Lower lobe of right lung (tissue), 2 donors: ENCODE measurements around the gene APOA4. TPM values are rescaled to one million over a fixed set of nuclear protein-coding genes. Genes with fewer than 3 reads are reported as not detected.
"Not testable (repeated sequence)": the region's sequence is repeated elsewhere in the genome, so short reads cannot be mapped to it uniquely, and the experiment has no call there.

Source experiments
- ATAC-seq, 2 donors: fragments of 200-7000 bp; cut with Tn5 transposase; one replicate each; pipeline ENCODE4 v1.9.1; 2020 to 2022; ENCODE audit warnings: mild to moderate bottlenecking in 2 of 2, moderate library complexity in 2 of 2
- DNase-seq: peaks from one replicate; pipeline ENCODE4 v3.0.0-alpha.2; 2020
- H3K27ac ChIP-seq: fragments of 200-600 bp; one replicate; pipeline ENCODE4 v1.8.0; 2022
- H3K27me3 ChIP-seq: fragments of 200-600 bp; one replicate; pipeline ENCODE4 v1.8.0; 2022; ENCODE audit warnings: low read depth
- H3K36me3 ChIP-seq: fragments of 200-600 bp; one replicate; pipeline ENCODE4 v1.8.0; 2022; ENCODE audit warnings: mild to moderate bottlenecking
- H3K4me1 ChIP-seq: fragments of 200-600 bp; one replicate; pipeline ENCODE4 v1.8.0; 2022
- H3K4me3 ChIP-seq: fragments of 200-600 bp; one replicate; pipeline ENCODE4 v1.8.0; 2022; ENCODE audit warnings: mild to moderate bottlenecking
- H3K9me3 ChIP-seq: fragments of 200-600 bp; one replicate; pipeline ENCODE4 v1.8.0; 2022
- intact Hi-C: fragments of 100-400 bp; cut with DNase I; formaldehyde crosslinking; loops from one replicate; pipeline ENCODE4 v1.11.0; 2022
- total RNA-seq: library from RNA; stranded (reverse); fragmentation: NEBNext Ultra II Directional; extraction: Animal tissue kit (Norgen Biotek cat#: 25700); gene quantifications from one replicate; pipeline ENCODE4 v1.2.1, GENCODE V29; 2021
- TF ChIP-seq, protein P1 (sequence below): fragments of 200-600 bp; IDR thresholded peaks from one replicate; pipeline ENCODE4 v1.8.0; 2022; ENCODE audit warnings: antibody characterized with exemption, mild to moderate bottlenecking
- donor health status: DM: no; HTN: yes; CAD: no; lungs with severe emphysema.

The APOA4 gene
- total RNA-seq, 1 donor from 2014 or later, result not detected

DNA sequence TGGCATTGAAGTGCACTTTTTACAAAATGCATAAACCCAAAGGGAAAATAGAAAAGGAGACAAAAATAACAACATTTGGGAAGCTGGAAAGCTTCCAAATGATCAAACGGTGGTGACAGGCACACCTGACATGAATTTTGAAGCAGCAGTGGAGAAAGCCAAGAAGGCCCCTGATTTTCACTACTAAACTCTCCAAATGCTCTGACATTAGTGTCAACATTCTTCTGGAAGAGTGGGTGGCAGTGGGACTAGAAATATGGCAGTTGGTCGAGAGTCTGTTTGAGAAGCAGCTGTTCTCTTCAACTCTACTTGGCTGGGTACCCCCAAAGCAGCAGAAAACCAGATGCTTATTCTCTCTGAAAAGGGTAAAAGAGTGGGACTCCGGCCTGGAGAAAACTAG is 19.1 kb downstream of the APOA4 start:
- ATAC-seq (no peak), DNase-seq (no peak)
- TF ChIP-seq, protein P1, sequence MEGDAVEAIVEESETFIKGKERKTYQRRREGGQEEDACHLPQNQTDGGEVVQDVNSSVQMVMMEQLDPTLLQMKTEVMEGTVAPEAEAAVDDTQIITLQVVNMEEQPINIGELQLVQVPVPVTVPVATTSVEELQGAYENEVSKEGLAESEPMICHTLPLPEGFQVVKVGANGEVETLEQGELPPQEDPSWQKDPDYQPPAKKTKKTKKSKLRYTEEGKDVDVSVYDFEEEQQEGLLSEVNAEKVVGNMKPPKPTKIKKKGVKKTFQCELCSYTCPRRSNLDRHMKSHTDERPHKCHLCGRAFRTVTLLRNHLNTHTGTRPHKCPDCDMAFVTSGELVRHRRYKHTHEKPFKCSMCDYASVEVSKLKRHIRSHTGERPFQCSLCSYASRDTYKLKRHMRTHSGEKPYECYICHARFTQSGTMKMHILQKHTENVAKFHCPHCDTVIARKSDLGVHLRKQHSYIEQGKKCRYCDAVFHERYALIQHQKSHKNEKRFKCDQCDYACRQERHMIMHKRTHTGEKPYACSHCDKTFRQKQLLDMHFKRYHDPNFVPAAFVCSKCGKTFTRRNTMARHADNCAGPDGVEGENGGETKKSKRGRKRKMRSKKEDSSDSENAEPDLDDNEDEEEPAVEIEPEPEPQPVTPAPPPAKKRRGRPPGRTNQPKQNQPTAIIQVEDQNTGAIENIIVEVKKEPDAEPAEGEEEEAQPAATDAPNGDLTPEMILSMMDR, result no peak
- Histone ChIP-seq H3K4me1 (no peaks in the 10 kb centered on the region), H3K9me3 (no peaks in the 10 kb centered on the region), H3K36me3 (no peaks in the 10 kb centered on the region), H3K27me3 (no peaks in the 10 kb centered on the region), H3K4me3 (no peak overlapping the region), H3K27ac (no peak overlapping the region)
- intact Hi-C loops, result no loop called here

DNA sequence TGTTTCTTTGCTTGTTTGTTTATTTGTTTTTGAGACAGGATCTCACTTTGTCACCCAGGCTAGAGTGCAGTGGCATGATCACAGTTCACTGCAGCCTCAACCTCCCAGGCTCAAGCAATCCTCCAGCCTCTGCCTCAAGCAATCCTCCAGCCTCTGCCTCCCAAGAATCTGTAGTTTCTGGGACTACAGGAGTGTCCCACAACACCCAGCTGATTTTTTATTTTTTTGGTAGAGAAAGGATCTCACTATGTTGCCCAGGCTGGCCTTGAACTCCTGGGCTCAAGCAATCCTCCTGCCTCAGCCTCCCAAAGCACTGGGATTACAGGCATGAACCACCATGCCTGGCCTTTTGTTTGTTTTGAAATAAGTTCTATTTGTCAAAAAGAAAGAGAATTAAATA is 21.4 kb downstream of the APOA4 start:
- ATAC-seq, H3K27me3 ChIP-seq, H3K27ac ChIP-seq, H3K4me1 ChIP-seq, H3K9me3 ChIP-seq, H3K36me3 ChIP-seq, DNase-seq, intact Hi-C loops, H3K4me3 ChIP-seq: not testable (repeated sequence)

- no peaks in the 10 kb centered on the region for H3K4me1 ChIP-seq
- no peaks in the 10 kb centered on the region for H3K9me3 ChIP-seq
- H3K36me3 ChIP-seq, result no peaks in the 10 kb centered on the region
- intact Hi-C loops, result no loop called here
- TF ChIP-seq, protein P1, result no peak
- H3K4me3 ChIP-seq, result no peak overlapping the region
- ATAC-seq (no peak), DNase-seq (no peak)
- no peak overlapping the region for H3K27ac ChIP-seq
- H3K27me3 ChIP-seq, result no peaks in the 10 kb centered on the region
Observed at GRCh38 chr11:116800610-116801009, 22.5 kb downstream of the APOA4 start.

DNA sequence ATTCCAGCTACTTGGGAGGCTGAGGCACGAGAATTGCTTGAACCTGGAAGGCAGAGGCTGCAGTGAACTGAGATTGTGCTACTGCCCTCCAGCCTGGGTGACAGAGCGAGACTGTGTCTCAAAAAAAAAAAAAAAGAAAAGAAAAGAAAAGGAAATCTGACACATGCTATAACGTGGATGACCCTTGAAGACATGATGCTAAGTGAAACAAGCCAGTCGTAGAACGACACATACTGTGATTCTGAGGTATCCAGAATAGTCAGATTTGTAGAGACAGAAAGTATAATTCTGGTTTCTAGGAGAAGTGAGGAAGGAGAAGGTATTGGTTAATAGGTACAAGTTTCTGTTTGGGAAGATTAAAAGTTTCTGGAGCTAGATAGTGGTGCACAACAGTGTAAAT is 24.7 kb downstream of the APOA4 start:
- Histone ChIP-seq H3K9me3 (no peaks in the 10 kb centered on the region), H3K36me3 (no peaks in the 10 kb centered on the region), H3K27ac (no peak overlapping the region), H3K4me1 (no peaks in the 10 kb centered on the region), H3K4me3 (no peak overlapping the region), H3K27me3 (no peaks in the 10 kb centered on the region)
- no peak for ATAC-seq
- DNase-seq, result no peak
- intact Hi-C loops, result no loop called here
- TF ChIP-seq, protein P1, result no peak

DNA sequence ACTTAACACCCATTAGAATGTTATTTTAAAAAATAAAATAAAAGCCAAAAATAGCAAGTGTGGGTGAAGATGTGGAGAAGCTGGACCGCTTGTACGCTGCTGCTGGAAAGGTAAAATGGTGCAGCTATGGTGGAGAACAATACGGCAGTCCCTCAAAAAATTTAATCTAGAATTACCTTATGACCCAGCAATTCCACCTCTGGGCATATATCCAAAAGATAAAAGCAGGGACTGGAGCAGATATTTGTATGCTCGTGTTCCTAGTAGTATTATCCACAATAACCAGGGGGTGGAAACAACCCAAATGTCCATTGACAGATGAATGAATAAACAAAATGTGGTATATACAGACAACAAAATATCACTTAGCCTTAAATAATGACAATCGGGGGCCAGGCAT is 25.3 kb downstream of the APOA4 start:
- DNase-seq (no peak), ATAC-seq (no peak)
- intact Hi-C loops, result no loop called here
- TF ChIP-seq, protein P1, result no peak
- Histone ChIP-seq H3K9me3 (no peaks in the 10 kb centered on the region), H3K4me3 (no peak overlapping the region), H3K27me3 (no peaks in the 10 kb centered on the region), H3K4me1 (no peaks in the 10 kb centered on the region), H3K27ac (no peak overlapping the region), H3K36me3 (no peaks in the 10 kb centered on the region)

DNA sequence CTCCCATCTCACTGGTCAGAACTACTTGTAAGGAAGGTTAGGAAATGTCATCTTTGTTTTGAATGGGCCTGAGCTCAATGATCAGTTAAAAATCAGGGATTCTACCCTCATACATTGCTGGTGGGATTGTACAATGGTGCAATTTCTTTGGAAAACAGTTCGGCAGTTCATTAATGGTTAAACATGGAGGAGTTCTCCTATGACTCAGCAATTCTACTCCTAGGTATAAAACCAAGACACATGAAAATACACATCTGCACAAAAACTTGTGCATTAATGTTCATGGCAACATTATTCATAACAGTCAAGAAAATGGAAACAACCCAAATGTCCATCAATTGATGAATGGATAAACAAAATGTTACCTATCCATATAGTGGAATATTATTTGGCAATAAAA is 26.6 kb downstream of the APOA4 start:
- DNase-seq (no peak), ATAC-seq (no peak)
- Histone ChIP-seq H3K4me3 (no peak overlapping the region), H3K27me3 (no peaks in the 10 kb centered on the region), H3K9me3 (no peaks in the 10 kb centered on the region), H3K36me3 (no peaks in the 10 kb centered on the region), H3K4me1 (peaks cover 2% of the 10 kb centered on the region), H3K27ac (no peak overlapping the region)
- TF ChIP-seq, protein P1, result no peak
- intact Hi-C loops, result no loop called here
